Stomach smooth muscle (tissue), 2 donors: ENCODE results near the gene MAML3.

ENCODE experiments used
- H3K27ac ChIP-seq: one replicate; pipeline ENCODE4 v1.7.0; 2013; ENCODE audit warnings: mild to moderate bottlenecking, low read length, inconsistent platforms
- H3K27me3 ChIP-seq, 2 donors: one replicate each; pipeline ENCODE4 v1.7.0; 2013; ENCODE audit warnings: low read length in 2 of 2; ENCODE audit not compliant: insufficient read depth in 2 of 2, control insufficient read depth in 1 of 2
- H3K36me3 ChIP-seq, 2 donors: one replicate each; pipeline ENCODE4 v1.7.0; 2013; ENCODE audit warnings: low read length in 2 of 2; ENCODE audit not compliant: control insufficient read depth in 2 of 2, insufficient read depth in 2 of 2
- H3K4me1 ChIP-seq: one replicate; pipeline ENCODE4 v1.7.0; 2013; ENCODE audit warnings: low read length; ENCODE audit not compliant: control insufficient read depth, insufficient read depth
- H3K4me3 ChIP-seq, 2 donors: one replicate each; pipeline ENCODE4 v1.7.0; 2013; ENCODE audit warnings: low read length in 2 of 2
- H3K9ac ChIP-seq, 2 donors: one replicate each; pipeline ENCODE4 v1.7.0; 2013; ENCODE audit warnings: low read length in 2 of 2, mild to moderate bottlenecking in 1 of 2
- H3K9me3 ChIP-seq, 2 donors: one replicate each; pipeline ENCODE4 v1.7.0; 2013; ENCODE audit warnings: low read length in 2 of 2; ENCODE audit not compliant: control insufficient read depth in 2 of 2
- donor health status: healthy.
- donor health status: Pancreatic carcinoma.

The MAML3 gene

DNA sequence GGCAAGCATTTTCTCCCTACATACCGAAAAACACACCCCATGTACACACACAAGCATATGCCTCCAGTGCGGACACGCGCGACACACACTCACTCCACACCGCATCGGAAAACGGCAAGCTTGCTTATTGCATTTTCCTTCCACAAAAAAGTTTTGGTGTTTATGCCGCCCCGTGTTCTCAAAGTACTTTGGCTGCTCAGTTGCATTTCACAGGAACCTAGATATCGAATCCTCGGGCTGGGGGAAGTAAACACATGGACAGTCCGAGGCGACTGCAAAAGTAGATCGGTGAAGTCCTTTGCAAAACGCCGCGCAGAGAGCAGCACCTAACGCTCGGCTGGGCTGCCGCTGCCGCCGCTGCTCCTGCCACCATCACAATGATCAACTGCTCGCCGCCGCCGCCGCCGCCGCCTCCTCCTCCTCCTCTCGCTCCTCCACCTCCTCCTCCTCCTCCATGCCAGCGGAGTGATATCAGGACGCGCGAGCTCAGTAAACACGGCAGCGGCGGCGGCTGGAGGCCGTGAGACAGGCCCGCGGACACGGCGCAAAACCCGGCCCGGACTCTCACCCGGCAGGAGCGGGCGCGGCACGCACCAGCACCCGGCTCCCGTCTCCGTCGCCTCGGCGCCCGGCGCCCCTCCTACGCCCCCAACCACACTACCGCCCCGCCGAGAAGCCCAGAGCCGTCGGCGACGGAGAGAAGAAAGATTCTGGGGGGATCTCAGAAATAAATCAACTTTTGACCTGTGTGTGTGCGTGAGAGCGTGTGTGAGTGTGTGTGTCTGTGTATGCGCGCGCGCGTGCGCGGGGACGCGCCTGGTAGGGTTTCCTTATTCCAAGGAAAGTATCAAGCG lies at the start of gene MAML3:
TSS of gene MAML3 (minus strand) at position 467 of the 854 bp plus-strand sequence. CDS start 857 bp downstream, outside the sequence.
- Histone ChIP-seq H3K4me3 (peak within 1 kb of the TSS; percentile 88 to 89), H3K27me3 (no peaks in the 10 kb centered on the region), H3K27ac (peak within 1 kb of the TSS; percentile 88), H3K9me3 (no peaks in the 10 kb centered on the region), H3K36me3 (no peaks in the 10 kb centered on the region), H3K4me1 (peaks cover 21% of the 10 kb centered on the region), H3K9ac (peak within 1 kb of the TSS; percentile 86 to 91)

DNA sequence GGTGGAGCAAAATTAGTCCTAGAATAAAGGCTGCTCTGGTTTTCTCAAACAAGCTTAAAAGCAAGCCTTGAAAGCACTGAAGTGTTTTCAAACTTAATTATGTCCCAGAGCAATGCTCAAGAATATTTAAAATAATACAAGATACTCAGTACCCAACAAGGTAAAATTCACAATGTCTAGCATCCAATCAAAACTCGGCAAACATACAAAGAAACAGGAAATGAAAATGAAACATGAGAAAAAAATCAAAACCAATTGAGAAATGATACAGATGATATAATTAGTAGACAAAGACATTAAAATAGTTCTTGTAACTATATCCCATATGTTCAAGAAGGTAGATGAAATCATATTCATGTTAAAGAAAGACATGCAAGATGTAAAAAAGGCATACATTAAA lies 45.0 kb upstream of the MAML3 start:
- Histone ChIP-seq H3K4me1 (no peaks in the 10 kb centered on the region), H3K4me3 (no peak overlapping the region), H3K27me3 (no peaks in the 10 kb centered on the region), H3K9ac (no peak overlapping the region), H3K36me3 (no peaks in the 10 kb centered on the region), H3K9me3 (no peaks in the 10 kb centered on the region), H3K27ac (no peak overlapping the region)

DNA sequence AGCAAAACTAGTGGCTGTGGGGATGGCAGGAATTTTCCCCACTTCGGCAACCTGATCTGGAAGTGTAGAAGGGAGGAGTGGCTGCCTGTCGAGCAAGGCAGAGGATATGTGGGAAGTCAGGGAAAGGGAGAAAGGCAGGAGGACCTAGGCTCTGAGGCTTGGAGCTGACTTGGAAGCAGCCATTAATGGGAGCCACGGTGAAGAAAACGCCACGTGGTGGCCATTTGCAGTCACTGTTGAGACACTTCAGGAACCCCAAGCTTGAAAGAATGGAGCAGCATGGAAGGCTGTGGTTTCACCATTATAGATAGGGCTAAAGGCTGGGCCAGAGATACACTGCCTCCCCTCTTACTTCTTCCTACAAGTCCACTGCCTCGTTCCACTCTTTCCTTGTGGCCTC lies 41.8 kb upstream of the MAML3 start:
- Histone ChIP-seq H3K4me1 (no peaks in the 10 kb centered on the region), H3K9me3 (no peaks in the 10 kb centered on the region), H3K9ac (no peak overlapping the region), H3K4me3 (no peak overlapping the region), H3K27me3 (no peaks in the 10 kb centered on the region), H3K36me3 (no peaks in the 10 kb centered on the region), H3K27ac (no peak overlapping the region)

DNA sequence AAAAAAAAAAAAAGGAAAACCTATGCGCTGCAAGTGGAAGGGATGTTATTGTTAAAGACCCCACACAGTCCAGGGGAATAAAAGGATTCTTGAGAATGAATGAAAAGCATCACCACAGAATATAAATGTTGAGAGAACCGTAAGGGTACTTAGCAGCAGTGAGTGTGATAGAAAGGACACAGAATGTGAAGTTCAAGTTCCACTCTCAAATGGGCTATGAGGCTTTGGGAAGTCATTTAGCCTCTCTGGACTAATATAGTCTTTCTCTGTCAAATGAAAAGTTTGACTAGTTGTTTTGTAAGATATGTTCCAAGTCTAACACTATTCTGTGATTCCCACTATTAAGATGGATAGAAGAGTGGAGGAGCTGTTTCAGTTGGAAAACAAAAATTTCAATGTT lies 35.8 kb upstream of the MAML3 start:
- no peak overlapping the region for H3K27ac ChIP-seq
- H3K36me3 ChIP-seq, result no peaks in the 10 kb centered on the region
- no peaks in the 10 kb centered on the region for H3K9me3 ChIP-seq
- no peak overlapping the region for H3K9ac ChIP-seq
- peaks cover 6% of the 10 kb centered on the region for H3K4me1 ChIP-seq
- no peak overlapping the region for H3K4me3 ChIP-seq
- no peaks in the 10 kb centered on the region for H3K27me3 ChIP-seq

DNA sequence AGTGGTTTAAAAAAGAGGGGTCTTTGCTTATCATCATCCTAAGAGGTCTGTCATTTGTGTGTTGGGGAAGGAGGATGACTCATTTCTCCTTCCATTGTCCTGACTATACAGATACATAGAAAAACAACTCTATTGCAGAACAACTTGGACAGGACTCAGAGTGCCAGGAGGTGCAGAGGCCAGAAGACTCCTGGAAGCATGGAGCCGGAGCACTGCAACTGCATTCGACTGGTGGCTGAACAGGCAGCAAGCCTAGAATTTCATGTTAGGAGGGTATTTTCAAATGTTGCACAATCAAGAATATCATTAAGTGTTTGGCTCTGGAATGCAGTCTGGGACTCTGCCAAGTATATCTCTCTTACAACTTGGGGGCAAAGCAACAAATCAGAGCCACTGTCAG lies 35.0 kb upstream of the MAML3 start:
- no peak overlapping the region for H3K4me3 ChIP-seq
- H3K9me3 ChIP-seq, result no peaks in the 10 kb centered on the region
- H3K4me1 ChIP-seq, result peaks cover 6% of the 10 kb centered on the region
- H3K36me3 ChIP-seq, result no peaks in the 10 kb centered on the region
- no peak overlapping the region for H3K27ac ChIP-seq
- no peaks in the 10 kb centered on the region for H3K27me3 ChIP-seq
- H3K9ac ChIP-seq, result no peak overlapping the region

DNA sequence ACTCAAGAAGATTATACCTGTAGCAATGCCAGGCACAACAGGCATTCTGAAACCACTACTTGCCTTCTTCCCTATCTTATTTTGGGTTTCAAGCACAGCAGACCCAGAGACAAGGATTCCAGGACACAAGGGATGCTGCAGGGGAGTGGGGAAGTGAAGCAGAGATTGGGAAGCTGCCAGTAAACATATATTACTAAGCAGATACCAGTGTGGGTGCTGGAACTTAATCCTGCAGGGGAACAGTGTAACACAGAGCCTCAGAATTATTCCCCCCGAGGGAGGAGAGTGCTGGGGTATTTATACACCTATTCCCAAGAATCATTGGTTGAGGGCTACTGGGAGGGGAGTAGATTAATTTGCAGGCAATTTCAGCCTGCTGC lies 33.3 kb upstream of the MAML3 start:
- Histone ChIP-seq H3K9ac (no peak overlapping the region), H3K9me3 (no peaks in the 10 kb centered on the region), H3K4me3 (no peak overlapping the region), H3K36me3 (no peaks in the 10 kb centered on the region), H3K27me3 (no peaks in the 10 kb centered on the region), H3K27ac (no peak overlapping the region), H3K4me1 (peaks cover 6% of the 10 kb centered on the region)

DNA sequence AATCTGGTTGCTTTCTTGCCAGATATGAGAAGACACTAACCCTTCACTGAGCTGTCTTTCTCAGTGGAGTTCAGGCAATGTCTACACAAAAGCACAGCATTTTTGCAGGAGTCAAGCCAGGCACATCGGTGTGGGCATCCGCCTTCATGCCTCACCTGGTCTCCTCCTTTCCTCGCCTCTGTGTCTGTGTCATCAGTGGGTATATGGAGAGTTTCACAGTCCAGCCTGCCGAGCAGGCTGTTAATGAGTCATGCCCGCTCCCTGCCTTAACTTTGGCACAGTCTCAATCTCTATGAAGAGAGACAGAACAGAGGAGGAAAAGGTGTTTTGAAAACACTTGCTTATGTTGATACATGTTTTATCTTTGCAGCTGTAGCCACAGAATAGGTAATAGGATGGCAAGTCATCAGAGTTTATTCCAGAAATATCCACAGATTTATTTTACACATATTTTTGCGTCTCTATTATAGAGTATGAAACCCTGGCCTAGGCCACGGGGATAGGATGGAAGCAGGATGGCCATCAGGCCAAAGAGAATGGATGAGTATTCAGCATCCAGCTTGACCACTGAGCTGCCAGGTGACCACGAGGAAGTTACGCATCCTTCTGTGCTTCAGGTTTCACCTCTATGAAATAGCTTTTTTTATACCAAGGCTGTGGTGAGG lies 32.8 kb upstream of the MAML3 start:
- Histone ChIP-seq H3K27ac (no peak overlapping the region), H3K4me3 (no peak overlapping the region), H3K36me3 (no peaks in the 10 kb centered on the region), H3K9me3 (no peaks in the 10 kb centered on the region), H3K9ac (no peak overlapping the region), H3K27me3 (no peaks in the 10 kb centered on the region), H3K4me1 (peaks cover 6% of the 10 kb centered on the region)

DNA sequence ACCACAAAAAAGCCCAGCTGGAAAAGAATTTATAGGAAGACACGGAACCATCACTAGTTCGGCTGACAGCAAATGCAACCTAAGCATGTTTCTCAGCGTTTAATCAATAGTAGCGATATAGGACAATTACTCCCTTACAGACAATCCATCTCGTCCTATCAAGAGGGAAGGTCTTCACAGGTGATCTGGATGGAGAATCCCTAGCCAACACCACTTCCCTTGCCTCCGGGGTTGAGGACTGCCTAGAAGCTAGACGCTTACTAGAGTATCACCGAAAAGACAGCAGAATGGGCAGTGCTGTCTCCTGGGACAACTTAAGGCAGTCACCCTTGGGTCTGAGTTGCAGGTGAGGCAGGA lies 32.1 kb upstream of the MAML3 start:
- Histone ChIP-seq H3K36me3 (no peaks in the 10 kb centered on the region), H3K27ac (no peak overlapping the region), H3K9ac (peak overlapping the region in 1 of 2 donors; percentile 7), H3K27me3 (no peaks in the 10 kb centered on the region), H3K4me3 (no peak overlapping the region), H3K4me1 (peaks cover 6% of the 10 kb centered on the region), H3K9me3 (no peaks in the 10 kb centered on the region)

DNA sequence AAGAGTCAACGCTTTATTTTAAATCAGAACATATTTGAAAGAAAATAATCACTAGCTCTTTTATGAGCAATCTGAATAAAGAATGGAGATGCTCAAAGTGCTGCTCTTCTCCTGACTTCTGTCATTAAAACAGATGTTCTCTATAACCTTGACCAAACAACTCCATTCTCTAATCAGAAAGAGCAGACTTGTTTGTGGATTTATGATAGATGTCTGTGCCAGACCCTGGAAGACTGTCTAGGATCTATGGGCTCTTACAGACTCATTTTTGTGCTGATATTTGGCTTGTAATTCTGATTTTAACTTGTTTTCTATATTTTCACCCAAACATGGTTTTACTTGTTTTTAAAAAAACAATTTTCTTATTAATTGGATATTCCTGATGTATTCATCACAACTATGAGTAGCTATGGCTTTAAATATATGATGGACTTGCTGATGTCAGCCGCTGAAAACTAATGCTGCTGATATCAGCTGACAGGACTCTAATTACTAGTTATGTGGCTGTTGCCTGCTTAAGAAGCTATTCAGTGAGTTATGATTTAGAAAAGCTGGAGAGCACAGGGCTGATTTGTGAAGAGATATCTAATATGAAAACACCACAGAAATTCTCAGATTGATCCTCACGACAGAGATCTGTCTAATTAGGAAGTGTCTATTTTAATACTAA lies 31.6 kb upstream of the MAML3 start:
- Histone ChIP-seq H3K4me3 (no peak overlapping the region), H3K4me1 (peaks cover 6% of the 10 kb centered on the region), H3K27me3 (no peaks in the 10 kb centered on the region), H3K27ac (no peak overlapping the region), H3K36me3 (no peaks in the 10 kb centered on the region), H3K9ac (no peak overlapping the region), H3K9me3 (no peaks in the 10 kb centered on the region)

DNA sequence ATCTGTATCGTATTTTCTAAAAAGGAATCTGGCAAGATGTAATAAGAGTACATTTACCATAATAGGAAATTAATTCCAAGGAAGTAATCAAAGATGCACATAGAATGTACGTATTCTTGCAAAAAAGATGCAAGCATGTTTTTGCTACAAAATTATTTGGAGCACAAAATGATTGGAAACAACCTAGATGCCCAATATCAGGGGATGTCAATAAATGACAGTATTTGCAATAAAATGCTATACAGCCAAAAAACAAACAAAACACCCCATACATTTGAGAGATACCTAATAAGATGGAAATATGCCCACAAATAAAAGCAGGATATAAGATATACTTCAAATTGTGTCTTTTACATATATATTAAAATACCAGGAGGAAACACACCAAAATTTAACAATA lies 29.3 kb upstream of the MAML3 start:
- H3K36me3 ChIP-seq, result no peaks in the 10 kb centered on the region
- H3K9ac ChIP-seq, result no peak overlapping the region
- H3K4me3 ChIP-seq, result no peak overlapping the region
- no peaks in the 10 kb centered on the region for H3K27me3 ChIP-seq
- H3K27ac ChIP-seq, result no peak overlapping the region
- H3K9me3 ChIP-seq, result no peaks in the 10 kb centered on the region
- peaks cover 6% of the 10 kb centered on the region for H3K4me1 ChIP-seq
